GM20431 (cell line): ENCODE data around the gene CASR.

Experiments
- in situ Hi-C: fragments of 300-500 bp; cut with MseI, MboI; formaldehyde crosslinking; loops from one replicate; pipeline ENCODE4 v1.15.0; 2020; ENCODE audit warnings: low sequenced_read_pairs; ENCODE audit not compliant: unreplicated experiment

Gene CASR

GRCh38 chr3:122208579-122208978 is 25.1 kb downstream of the CASR start:
- in situ Hi-C loops: no loop called here

GRCh38 chr3:122213650-122214049 is 30.2 kb downstream of the CASR start:
- in situ Hi-C loops: no loop called here

GRCh38 chr3:122214711-122215110 is 31.2 kb downstream of the CASR start:
- in situ Hi-C loops: no loop called here

GRCh38 chr3:122215592-122216298 is 32.3 kb downstream of the CASR start:
- in situ Hi-C loops: no loop called here

- in situ Hi-C loops: no loop called here
Observed at GRCh38 chr3:122217901-122218300, 34.4 kb downstream of the CASR start.

GRCh38 chr3:122219242-122219872 is 35.9 kb downstream of the CASR start:
- in situ Hi-C loops: no loop called here

GRCh38 chr3:122227036-122227781 is 43.7 kb downstream of the CASR start:
- in situ Hi-C loops: no loop called here

GRCh38 chr3:122230174-122230573 is 46.7 kb downstream of the CASR start:
- in situ Hi-C loops: no loop called here

- in situ Hi-C loops: no loop called here
Observed at GRCh38 chr3:122231465-122232157, 48.1 kb downstream of the CASR start.

- in situ Hi-C loops: no loop called here
Observed at GRCh38 chr3:122232485-122232884, 49.0 kb downstream of the CASR start.

GRCh38 chr3:122233101-122233952 is 49.9 kb downstream of the CASR start:
- in situ Hi-C loops: no loop called here

GRCh38 chr3:122234117-122234516 is 50.6 kb downstream of the CASR start:
- in situ Hi-C loops: no loop called here

GRCh38 chr3:122235147-122235546 is 51.7 kb downstream of the CASR start:
- in situ Hi-C loops: no loop called here

GRCh38 chr3:122239112-122239511 is 55.6 kb downstream of the CASR start:
- in situ Hi-C loops: no loop called here

GRCh38 chr3:122245513-122246174 is 62.2 kb downstream of the CASR start:
- in situ Hi-C loops: no loop called here

GRCh38 chr3:122246199-122246598 is 62.7 kb downstream of the CASR start:
- in situ Hi-C loops: no loop called here

GRCh38 chr3:122247087-122247824 is 63.8 kb downstream of the CASR start:
- in situ Hi-C loops: no loop called here

- in situ Hi-C loops: no loop called here
Observed at GRCh38 chr3:122247825-122248185, 64.3 kb downstream of the CASR start.

GRCh38 chr3:122251428-122251827 is 68.0 kb downstream of the CASR start:
- in situ Hi-C loops: loop anchor here (10.0 to 25.0 kb wide), 2 partner anchors 147 to 714 kb away; partner anchors contain the start of gene POLQ
